Common myeloid progenitor, CD34-positive (primary cell): ENCODE data around the gene SPACA4.
A peak's percentile ranks its signal among the peaks of the same experiment; 100 is the strongest.

Experiments used
- CTCF ChIA-PET: fragments of 350-600 bp; sonication (Branson Sonifier 250); formaldehyde crosslinking; loops from one replicate; lab custom pipeline; 2021; ENCODE audit warnings: antibody characterized with exemption; lab: Charles Lee
- POLR2A ChIA-PET: fragments of 350-600 bp; sonication (Branson Sonifier 250); formaldehyde crosslinking; loops from one replicate; lab custom pipeline; 2021; ENCODE audit warnings: antibody characterized with exemption; lab: Charles Lee
- DNase-seq, 3 donors: peaks; one replicate each; pipeline versions ENCODE4 v3.0.0 to v3.0.0-alpha.2; 2013
- H3K27ac ChIP-seq, 2 experiments: 1 replicate in 1 of 2; 2 replicates in 1 of 2; pipeline ENCODE4 v1.7.0; 2013; ENCODE audit warnings: inconsistent platforms in 2 of 2, low read length in 2 of 2, mild to moderate bottlenecking in 2 of 2, low read depth in 1 of 2, moderate library complexity in 1 of 2; ENCODE audit not compliant: severe bottlenecking in 2 of 2, insufficient read depth in 1 of 2, poor library complexity in 1 of 2
- H3K27me3 ChIP-seq, 5 experiments: replicated peaks in 2 of 5; 1 replicate in 3 of 5; 2 replicates in 2 of 5; pipeline versions ENCODE4 v1.6.1 to v1.7.0; 2013; ENCODE audit warnings: low read length in 4 of 5, mild to moderate bottlenecking in 2 of 5, moderate library complexity in 2 of 5, inconsistent platforms in 1 of 5; ENCODE audit not compliant: insufficient read depth in 5 of 5, control insufficient read depth in 4 of 5
- H3K36me3 ChIP-seq, 4 experiments: 1 replicate in 2 of 4; 2 replicates in 2 of 4; pipeline versions ENCODE4 v1.6.1 to v1.7.0; 2013; ENCODE audit warnings: low read length in 3 of 4, control low read depth in 1 of 4, mild to moderate bottlenecking in 1 of 4; ENCODE audit not compliant: control insufficient read depth in 4 of 4, insufficient read depth in 4 of 4
- H3K4me1 ChIP-seq, 4 experiments: 1 replicate in 3 of 4; 2 replicates in 1 of 4; pipeline versions ENCODE4 v1.6.1 to v1.7.1; 2013; ENCODE audit warnings: low read length in 3 of 4, mild to moderate bottlenecking in 3 of 4, control low read depth in 1 of 4, inconsistent platforms in 1 of 4, moderate library complexity in 1 of 4; ENCODE audit not compliant: control insufficient read depth in 4 of 4, insufficient read depth in 4 of 4; ENCODE audit errors: control extremely low read depth in 1 of 4
- H3K4me3 ChIP-seq, 7 experiments: 1 replicate in 4 of 7; 2 replicates in 3 of 7; pipeline versions ENCODE4 v1.5.1 to v1.7.0; 2013; ENCODE audit warnings: mild to moderate bottlenecking in 7 of 7, low read length in 6 of 7, moderate library complexity in 6 of 7, inconsistent platforms in 2 of 7, low read depth in 2 of 7, control low read depth in 1 of 7; ENCODE audit not compliant: insufficient read depth in 4 of 7, control insufficient read depth in 1 of 7; ENCODE audit errors: extremely low read depth in 1 of 7
- H3K9me3 ChIP-seq, 5 experiments: 1 replicate in 4 of 5; 2 replicates in 1 of 5; pipeline versions ENCODE4 v1.6.1 to v1.7.1; 2013; ENCODE audit warnings: low read length in 4 of 5, mild to moderate bottlenecking in 2 of 5, inconsistent platforms in 1 of 5, low read depth in 1 of 5, moderate library complexity in 1 of 5; ENCODE audit not compliant: control insufficient read depth in 4 of 5, insufficient read depth in 2 of 5; ENCODE audit errors: control extremely low read depth in 1 of 5
- WGBS: methylation state at CpG from one replicate; pipeline ENCODE4 v1.1.5; 2013; ENCODE audit not compliant: insufficient coverage; 5-methylcytosine and 5-hydroxymethylcytosine counted together

The SPACA4 gene

DNA sequence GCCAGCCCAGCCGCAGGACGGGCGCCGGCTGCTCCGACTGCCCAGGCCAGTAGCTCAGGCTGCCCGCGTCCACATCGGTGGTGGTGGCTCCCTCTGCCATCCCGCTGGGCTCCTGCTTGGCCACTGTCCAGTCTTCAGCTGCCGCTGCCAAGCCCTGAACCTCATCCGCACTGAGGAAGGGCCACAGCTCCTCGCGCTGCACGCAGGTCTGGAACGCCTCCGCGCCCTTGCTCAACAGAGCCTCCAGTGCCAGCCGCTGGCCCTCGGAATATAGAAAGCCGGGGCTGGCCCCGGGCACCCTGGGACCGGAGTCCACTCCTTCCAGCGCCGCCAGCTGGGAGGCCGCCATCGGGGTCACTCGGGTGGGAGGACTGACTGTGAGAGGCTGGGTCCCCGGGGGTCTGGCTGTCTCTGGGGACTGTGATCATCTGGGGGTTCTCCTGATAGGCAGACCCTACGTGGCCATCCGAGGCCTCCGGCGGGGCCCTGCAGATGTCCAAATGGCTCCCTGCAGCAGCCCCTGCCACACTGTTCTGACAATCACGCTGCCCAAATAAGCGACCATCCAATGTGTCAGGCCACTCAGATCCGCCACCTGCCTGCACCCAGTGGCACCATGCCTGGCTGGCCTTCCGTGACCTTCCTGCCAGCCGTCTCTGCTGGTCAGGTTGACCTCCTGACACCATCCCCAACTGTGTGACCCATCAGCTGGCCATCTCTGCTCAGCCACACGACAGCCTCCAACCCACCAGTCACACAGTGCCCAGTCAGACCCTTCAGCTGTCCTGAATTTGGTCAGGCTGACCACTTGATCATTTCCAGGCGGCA lies 6.7 kb downstream of the SPACA4 start:
- no peak for DNase-seq
- no peak overlapping the region for H3K27ac ChIP-seq
- H3K9me3 ChIP-seq = no peaks in the 10 kb centered on the region
- H3K36me3 ChIP-seq = peaks cover 13 to 37% (median 24%) of the 10 kb centered on the region in 4 experiments
- peaks cover 7 to 34% (median 21%) of the 10 kb centered on the region in 4 experiments for H3K4me1 ChIP-seq
- H3K4me3 ChIP-seq = no peak overlapping the region
- H3K27me3 ChIP-seq = no peaks in the 10 kb centered on the region
- CTCF ChIA-PET = no interaction called here
- POLR2A ChIA-PET = interaction anchor here (0.6 kb wide), 3 partner anchors 12 to 332 kb away, joined by 3 to 4 read pairs (median 3); no protein-coding TSS in a partner anchor
- WGBS = 94% methylated on average over 34 of the region's 39 CpGs

DNA sequence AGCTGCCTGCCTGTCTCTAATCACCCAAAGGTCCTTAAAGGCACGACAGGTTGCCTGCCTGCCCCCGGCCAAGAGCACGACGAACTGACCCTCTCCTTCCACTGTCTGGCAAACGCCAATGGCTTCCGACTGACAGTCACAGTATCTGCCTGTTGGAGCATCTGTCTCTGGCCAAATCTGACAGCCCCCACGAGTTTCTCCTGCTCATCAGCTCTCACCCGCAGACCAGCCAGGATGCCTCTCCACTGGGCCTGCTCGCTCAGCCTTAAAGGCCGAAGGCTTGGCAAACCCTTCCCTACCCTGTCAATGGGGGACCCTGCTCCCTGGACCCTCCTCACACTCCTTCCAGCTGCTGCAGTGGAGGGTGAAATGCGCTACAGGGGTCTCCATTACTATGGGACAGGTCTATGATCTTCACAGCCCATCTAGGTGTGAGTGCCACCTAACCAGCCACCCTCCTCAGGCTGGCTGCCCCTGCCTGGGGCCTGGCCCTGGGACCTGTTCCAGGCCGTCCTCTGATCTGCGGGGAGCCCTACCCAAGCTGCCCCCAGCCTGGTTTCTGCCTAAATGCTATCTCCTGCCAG lies 7.4 kb downstream of the SPACA4 start:
- WGBS = 94% methylated on average over 13 of the region's 13 CpGs
- Histone ChIP-seq H3K9me3 (no peaks in the 10 kb centered on the region), H3K27me3 (no peaks in the 10 kb centered on the region), H3K4me1 (peaks cover 7 to 30% (median 22%) of the 10 kb centered on the region in 4 experiments), H3K27ac (no peak overlapping the region), H3K4me3 (no peak overlapping the region), H3K36me3 (peaks cover 13 to 37% (median 24%) of the 10 kb centered on the region in 4 experiments)
- CTCF ChIA-PET = interaction anchor here (1.5 kb wide), 1 partner anchor 54 kb away, joined by 4 read pairs; no protein-coding TSS in a partner anchor
- no peak for DNase-seq
- POLR2A ChIA-PET = interaction anchor here (0.6 to 0.7 kb wide), 3 partner anchors 13 to 292 kb away, joined by 3 to 4 read pairs (median 3); a partner anchor contains a TSS

DNA sequence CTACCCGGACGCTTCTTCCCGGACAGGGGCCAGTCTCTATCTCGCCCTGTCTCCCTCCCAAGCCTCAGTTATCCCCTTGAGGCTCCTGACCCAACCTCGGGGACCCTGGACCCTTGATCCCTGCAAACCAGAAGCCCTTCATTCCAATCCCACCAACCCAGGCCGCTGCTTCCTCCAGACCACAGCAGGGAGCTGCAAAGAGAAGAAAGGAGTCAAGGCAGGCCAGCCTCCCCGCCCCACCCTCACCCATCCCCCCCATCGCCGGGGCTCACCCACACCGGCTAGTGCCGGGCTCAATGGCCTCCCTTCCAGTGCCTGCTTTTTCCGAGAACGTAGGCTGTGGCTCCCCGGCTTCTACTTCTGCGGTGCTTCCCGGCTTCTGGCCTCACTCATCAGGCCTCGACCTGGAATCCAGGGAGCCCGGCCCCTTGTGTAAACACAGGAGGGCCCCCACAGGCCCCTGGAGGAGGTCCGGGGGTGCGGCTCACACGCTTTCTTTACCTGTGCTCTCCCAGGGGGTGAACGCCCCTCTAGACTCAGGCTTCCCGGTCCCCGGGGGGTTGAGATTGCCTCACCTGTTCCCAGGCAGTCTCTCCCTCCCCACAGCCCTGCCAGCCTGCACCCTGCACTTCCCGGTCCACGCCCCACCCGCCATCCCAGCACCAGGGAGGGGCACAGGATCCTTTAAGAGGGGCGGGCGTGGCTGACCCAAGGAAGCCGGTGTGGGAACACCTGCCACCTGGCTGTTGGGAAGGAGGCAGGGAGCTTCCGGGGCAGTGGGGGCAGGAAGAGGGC lies 8.1 kb downstream of the SPACA4 start, which contains the start of gene FAM83E:
TSS of gene FAM83E (minus strand) at position 641 of the 795 bp plus-strand sequence. CDS start 1,704 bp downstream, outside the sequence.
- Histone ChIP-seq H3K4me3 (no peak within 1 kb of the TSS), H3K27me3 (no peaks in the 10 kb centered on the region), H3K4me1 (peaks cover 7 to 30% (median 23%) of the 10 kb centered on the region in 4 experiments), H3K27ac (peak within 1 kb of the TSS in 1 of 2 experiments; percentile 49), H3K36me3 (peaks cover 13 to 37% (median 24%) of the 10 kb centered on the region in 4 experiments), H3K9me3 (no peaks in the 10 kb centered on the region)
- no peak for DNase-seq
- WGBS = 81% methylated on average over 14 of the region's 31 CpGs
- ChIA-PET POLR2A (interaction anchor here (0.7 kb wide), 1 partner anchor 293 kb away, joined by 3 read pairs; a partner anchor contains a TSS), CTCF (interaction anchor here (1.5 kb wide), 1 partner anchor 55 kb away, joined by 4 read pairs; no protein-coding TSS in a partner anchor)

DNA sequence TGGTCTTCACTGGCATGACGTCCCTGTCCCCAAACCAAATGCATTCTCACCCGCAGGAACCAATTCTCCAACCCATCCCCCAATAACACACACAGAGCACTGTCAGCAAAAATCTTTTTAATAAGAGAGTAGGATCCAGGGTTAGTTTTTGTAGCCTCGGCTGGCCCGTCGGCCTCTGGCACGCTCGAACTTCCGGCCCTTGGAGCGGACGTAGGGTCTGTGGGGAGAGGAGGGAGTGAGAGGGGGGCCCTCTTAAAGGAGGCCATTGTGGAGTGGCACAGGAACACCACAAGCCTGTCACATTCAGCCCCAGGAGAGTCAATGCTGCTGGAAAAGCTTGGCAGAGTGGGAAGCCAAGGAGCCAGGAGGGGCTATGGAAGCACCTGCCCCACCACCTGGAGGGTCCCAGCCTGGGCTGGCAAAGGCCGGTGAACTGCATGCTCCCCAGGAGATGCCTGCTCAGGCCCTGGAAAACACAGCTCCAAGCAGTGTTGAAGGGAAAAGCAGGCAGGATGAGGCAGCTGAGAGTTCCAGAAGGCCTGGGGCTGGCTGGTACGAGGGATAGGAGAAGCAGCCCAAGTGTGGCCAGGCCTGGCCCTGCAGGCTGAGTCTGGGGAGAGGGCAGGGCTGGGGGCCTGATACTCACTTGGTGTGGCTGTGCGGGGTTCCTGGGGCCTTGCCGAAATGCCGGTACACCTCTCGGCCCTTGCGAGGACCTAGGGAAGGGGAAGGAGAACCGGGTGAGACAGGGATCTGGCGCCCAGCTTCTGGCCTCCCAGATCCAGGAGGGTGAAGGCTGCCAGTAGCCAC lies 8.9 kb downstream of the SPACA4 start:
- Histone ChIP-seq H3K4me3 (no peak overlapping the region), H3K36me3 (peaks cover 13 to 37% (median 24%) of the 10 kb centered on the region in 4 experiments), H3K4me1 (peaks cover 7 to 37% (median 27%) of the 10 kb centered on the region in 4 experiments), H3K27me3 (no peaks in the 10 kb centered on the region), H3K27ac (peak overlapping the region in 1 of 2 experiments; percentile 49), H3K9me3 (no peaks in the 10 kb centered on the region)
- CTCF ChIA-PET = interaction anchor here (1.1 to 1.5 kb wide), 3 partner anchors 26 to 125 kb away, joined by 3 to 4 read pairs (median 4); no protein-coding TSS in a partner anchor
- WGBS = 94% methylated on average over 12 of the region's 19 CpGs
- POLR2A ChIA-PET = no interaction called here
- no peak for DNase-seq

DNA sequence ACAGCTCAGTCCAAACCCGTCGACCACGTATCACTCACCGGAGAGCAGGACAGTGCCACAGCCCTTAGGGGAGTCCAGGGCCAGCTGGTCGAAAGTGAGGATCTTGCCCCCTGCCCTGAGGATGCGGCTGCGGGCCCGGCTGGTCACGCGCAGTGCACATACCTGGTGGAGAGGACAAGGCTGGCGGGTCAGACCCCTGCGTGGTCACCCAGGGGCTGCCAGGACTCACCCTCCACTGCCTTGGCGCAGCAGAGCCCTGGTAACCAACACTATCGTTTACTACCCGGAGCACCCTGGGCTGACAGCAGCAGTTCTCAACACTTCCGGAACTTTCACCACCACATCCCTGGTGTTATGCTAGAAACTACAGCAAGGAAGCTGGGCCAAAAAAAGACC lies 9.5 kb downstream of the SPACA4 start:
- peaks cover 13 to 37% (median 24%) of the 10 kb centered on the region in 4 experiments for H3K36me3 ChIP-seq
- ChIA-PET POLR2A (no interaction called here), CTCF (interaction anchor here (1.1 to 1.4 kb wide), 2 partner anchors 26 to 126 kb away, joined by 3 to 4 read pairs; no protein-coding TSS in a partner anchor)
- peaks cover 7 to 37% (median 27%) of the 10 kb centered on the region in 4 experiments for H3K4me1 ChIP-seq
- DNase-seq = no peak
- H3K27me3 ChIP-seq = no peaks in the 10 kb centered on the region
- peak overlapping the region in 1 of 2 experiments; percentile 49 for H3K27ac ChIP-seq
- no peaks in the 10 kb centered on the region for H3K9me3 ChIP-seq
- 95% methylated on average over 14 of the region's 16 CpGs for WGBS
- H3K4me3 ChIP-seq = no peak overlapping the region
